22Rv1 (cell line): ENCODE results near the gene MYL7.

Source experiments
- CTCF ChIP-seq: fragments of 450-650 bp; IDR thresholded peaks from 2 replicates; pipeline ENCODE4 v1.5.1; 2017; ENCODE audit warnings: mild to moderate bottlenecking
- ZFX ChIP-seq: fragments of 450-650 bp; IDR thresholded peaks from 2 replicates; pipeline ENCODE4 v1.6.1; 2017; ENCODE audit warnings: antibody characterized with exemption, borderline replicate concordance

DNA sequence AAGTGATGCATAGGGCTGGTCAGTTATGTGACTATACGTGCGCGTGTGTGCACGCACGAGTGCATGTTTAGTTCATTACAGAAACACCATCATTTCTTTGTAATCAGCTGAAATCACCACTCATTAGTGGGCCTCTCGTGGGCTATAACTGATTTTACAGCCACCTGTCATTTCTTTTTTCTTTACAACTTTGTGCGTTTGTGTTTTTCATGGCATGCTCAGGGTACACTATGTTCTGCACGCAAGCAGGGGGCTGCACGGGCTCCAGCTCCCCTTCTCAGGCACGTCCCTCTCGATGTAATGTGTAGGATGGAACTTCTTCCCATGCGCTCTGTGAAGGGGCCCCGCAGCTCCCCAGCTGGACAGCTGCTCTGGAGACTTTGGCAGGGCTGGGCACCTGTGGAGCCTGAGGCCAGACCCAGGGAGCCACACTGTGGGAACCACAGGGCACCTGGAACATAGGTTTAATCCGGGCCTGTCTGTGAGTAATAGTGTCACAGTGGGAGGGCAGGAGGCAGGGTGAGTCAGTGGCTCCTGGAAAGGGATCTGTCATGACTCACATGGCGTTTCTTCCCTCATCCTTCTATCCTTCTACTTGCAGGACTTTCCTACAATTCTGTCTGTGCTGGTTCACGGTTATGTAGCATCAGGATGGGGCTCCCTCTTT, 43.2 kb upstream of the MYL7 start:
- TF ChIP-seq CTCF (no peak), ZFX (no peak)
